ENCODE data around the gene SLC14A1. TPM values are rescaled to one million over a fixed set of nuclear protein-coding genes. Genes with fewer than 3 reads are reported as not detected.
"Not testable (repeated sequence)": the region's sequence is repeated elsewhere in the genome, so short reads cannot be mapped to it uniquely, and the experiment has no call there.

Gene SLC14A1
- total RNA-seq, 4 donors from 2014 or later: 1.1 to 8.2 (median 7.1) TPM

- H3K4me1 ChIP-seq: peaks cover 0 to 7% of the 10 kb centered on the region in 2 donors
- H3K27ac ChIP-seq: no peak overlapping the region
- H3K9me3 ChIP-seq: no peaks in the 10 kb centered on the region
- intact Hi-C loops (cut with DNase I; ENCODE audit: low total_unique reads): no loop called here
- no peak overlapping the region for H3K4me3 ChIP-seq
- TF ChIP-seq POLR2A (IDR thresholded peaks at IDR 0.05) (no peak), CTCF (IDR thresholded peaks at IDR 0.05 in 4 of 5, conservative IDR thresholded peaks at IDR 0.05 in 1 of 5) (no peak)
- ATAC-seq (no peak), DNase-seq (no peak)
- no peaks in the 10 kb centered on the region for H3K36me3 ChIP-seq
- in situ Hi-C loops (cut with MboI; ENCODE audit: low sequenced_read_pairs in 4 of 4): no loop called here
- no peaks in the 10 kb centered on the region for H3K27me3 ChIP-seq
Observed at GRCh38 chr18:45752681-45753080, 28.7 kb downstream of the SLC14A1 start.

- no peak overlapping the region for H3K4me3 ChIP-seq
- H3K27me3 ChIP-seq: no peaks in the 10 kb centered on the region
- in situ Hi-C loops (cut with MboI; ENCODE audit: low sequenced_read_pairs in 4 of 4) (no loop called here), intact Hi-C loops (cut with DNase I; ENCODE audit: low total_unique reads) (no loop called here)
- H3K27ac ChIP-seq: no peak overlapping the region
- no peak for ATAC-seq
- DNase-seq: no peak
- peaks cover 0 to 7% of the 10 kb centered on the region in 2 donors for H3K4me1 ChIP-seq
- TF ChIP-seq CTCF (IDR thresholded peaks at IDR 0.05 in 4 of 5, conservative IDR thresholded peaks at IDR 0.05 in 1 of 5) (no peak), POLR2A (IDR thresholded peaks at IDR 0.05) (no peak)
- H3K9me3 ChIP-seq: no peaks in the 10 kb centered on the region
- no peaks in the 10 kb centered on the region for H3K36me3 ChIP-seq
Observed at GRCh38 chr18:45753286-45753685, 29.3 kb downstream of the SLC14A1 start.

- Histone ChIP-seq H3K27ac (peak overlapping the region in 1 of 4 donors; percentile 15), H3K9me3 (no peaks in the 10 kb centered on the region), H3K36me3 (no peaks in the 10 kb centered on the region), H3K27me3 (no peaks in the 10 kb centered on the region), H3K4me3 (no peak overlapping the region), H3K4me1 (peaks cover 0 to 7% of the 10 kb centered on the region in 2 donors)
- in situ Hi-C loops (cut with MboI; ENCODE audit: low sequenced_read_pairs in 4 of 4): no loop called here
- peak; percentile 56 to 58 for ATAC-seq
- no peak for TF ChIP-seq CTCF (IDR thresholded peaks at IDR 0.05 in 4 of 5, conservative IDR thresholded peaks at IDR 0.05 in 1 of 5)
- TF ChIP-seq POLR2A (IDR thresholded peaks at IDR 0.05): no peak
- peak in 1 of 2 donors; percentile 12 for DNase-seq
- intact Hi-C loops (cut with DNase I; ENCODE audit: low total_unique reads): no loop called here
Observed at GRCh38 chr18:45755934-45756333, 32.0 kb downstream of the SLC14A1 start.

- in situ Hi-C loops (cut with MboI; ENCODE audit: low sequenced_read_pairs in 4 of 4) (no loop called here), intact Hi-C loops (cut with DNase I; ENCODE audit: low total_unique reads) (no loop called here)
- no peak for ATAC-seq
- Histone ChIP-seq H3K9me3 (no peaks in the 10 kb centered on the region), H3K27ac (no peak overlapping the region), H3K4me1 (peaks cover 0 to 7% of the 10 kb centered on the region in 2 donors), H3K36me3 (no peaks in the 10 kb centered on the region), H3K27me3 (no peaks in the 10 kb centered on the region), H3K4me3 (no peak overlapping the region)
- no peak for TF ChIP-seq POLR2A (IDR thresholded peaks at IDR 0.05)
- no peak for TF ChIP-seq CTCF (IDR thresholded peaks at IDR 0.05 in 4 of 5, conservative IDR thresholded peaks at IDR 0.05 in 1 of 5)
- DNase-seq: no peak
Observed at GRCh38 chr18:45757005-45757404, 33.0 kb downstream of the SLC14A1 start.

- not testable (repeated sequence) for H3K4me1 ChIP-seq, ATAC-seq, DNase-seq
Observed at GRCh38 chr18:45757644-45758043, 33.7 kb downstream of the SLC14A1 start.

More at GRCh38 chr18:45757644-45758043, 33.7 kb downstream of the SLC14A1 start:
- H3K27me3 ChIP-seq; H3K27ac ChIP-seq; in situ Hi-C loops (cut with MboI; ENCODE audit: low sequenced_read_pairs in 4 of 4); intact Hi-C loops (cut with DNase I; ENCODE audit: low total_unique reads); H3K9me3 ChIP-seq; H3K36me3 ChIP-seq; H3K4me3 ChIP-seq: not testable (repeated sequence)
